GM18526 (cell line): ENCODE results near the gene RGS16.

Experiments used
- POLR2A ChIP-seq: IDR thresholded peaks from 3 replicates; pipeline ENCODE4 v1.6.1; 2011; ENCODE audit not compliant: insufficient read length; ENCODE audit errors: extremely low read depth

The RGS16 gene

GRCh38 chr1:182620924-182621585 lies 16.9 kb upstream of the RGS16 start:
- TF ChIP-seq POLR2A, result no peak

- no peak for TF ChIP-seq POLR2A
Measured at GRCh38 chr1:182617734-182618351, 13.7 kb upstream of the RGS16 start.

GRCh38 chr1:182617014-182617429 lies 12.8 kb upstream of the RGS16 start:
- TF ChIP-seq POLR2A, result no peak

- TF ChIP-seq POLR2A, result no peak
Measured at GRCh38 chr1:182616130-182617013, 12.2 kb upstream of the RGS16 start.

GRCh38 chr1:182615468-182616129 lies 11.4 kb upstream of the RGS16 start:
- peak; percentile 1 for TF ChIP-seq POLR2A

GRCh38 chr1:182614796-182615454 lies 10.7 kb upstream of the RGS16 start:
- peak; percentile 61 for TF ChIP-seq POLR2A

- no peak for TF ChIP-seq POLR2A
Measured at GRCh38 chr1:182611787-182612186, 7.6 kb upstream of the RGS16 start.

GRCh38 chr1:182611326-182611725 lies 7.1 kb upstream of the RGS16 start:
- TF ChIP-seq POLR2A, result no peak

- TF ChIP-seq POLR2A, result no peak
Measured at GRCh38 chr1:182610606-182611194, 6.5 kb upstream of the RGS16 start.

GRCh38 chr1:182608845-182609610 lies 4.8 kb upstream of the RGS16 start:
- no peak for TF ChIP-seq POLR2A

GRCh38 chr1:182608236-182608635 lies 4.0 kb upstream of the RGS16 start:
- TF ChIP-seq POLR2A, result no peak

GRCh38 chr1:182607566-182607965 lies 3.4 kb upstream of the RGS16 start:
- TF ChIP-seq POLR2A, result no peak

- no peak for TF ChIP-seq POLR2A
Measured at GRCh38 chr1:182603646-182604174, 479 bp downstream of the RGS16 start.
